ENCODE results near the gene ESRP2. TPM values are rescaled to one million over a fixed set of nuclear protein-coding genes. Genes with fewer than 3 reads are reported as not detected.

The ESRP2 gene
- total RNA-seq, 1 experiment from 2014 or later: 0.19 TPM

DNA sequence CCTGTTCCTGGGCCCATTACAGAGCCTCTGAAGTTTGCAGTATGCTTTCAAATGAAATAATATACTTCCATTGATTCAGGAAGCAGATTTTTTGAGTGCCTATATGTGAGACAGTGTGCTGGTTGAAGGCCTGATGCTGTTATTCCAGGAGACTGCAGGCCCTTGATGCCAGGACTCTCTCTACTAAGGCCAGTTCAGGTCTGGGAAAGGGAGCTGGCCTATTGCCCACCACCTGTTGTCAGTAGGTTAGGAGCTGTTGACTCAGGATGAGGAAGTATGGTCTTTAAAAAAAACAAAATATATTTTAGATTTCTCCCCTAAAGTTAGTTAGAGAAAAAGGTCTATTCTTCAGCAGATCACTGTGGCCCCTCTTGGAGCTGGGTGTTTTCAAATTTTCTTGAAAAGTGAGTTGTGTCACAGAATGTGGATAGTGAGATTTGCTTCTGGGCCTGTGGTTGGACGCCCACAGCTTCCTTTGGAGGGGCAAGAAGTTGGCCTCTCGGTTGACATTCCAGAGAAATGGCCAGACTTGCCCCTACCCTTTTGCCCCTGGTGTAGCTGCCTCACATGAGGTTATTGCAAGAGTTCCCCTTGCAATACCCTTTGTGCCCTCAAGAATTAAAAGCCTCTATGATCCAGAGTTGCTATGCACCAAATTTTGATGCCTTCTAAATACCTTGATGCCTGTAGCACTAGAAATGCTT is 7.9 kb downstream of the ESRP2 start:
- Histone ChIP-seq H3K27me3 (replicated peaks; ENCODE audit: insufficient read depth, low read depth, low read length, poor library complexity) (no peaks in the 10 kb centered on the region), H3K36me3 (ENCODE audit: insufficient read depth, low read length, poor library complexity, severe bottlenecking) (no peaks in the 10 kb centered on the region), H3K4me3 (ENCODE audit: low read depth, low read length, poor library complexity, severe bottlenecking) (no peak overlapping the region), H3K4me1 (ENCODE audit: insufficient read depth, low read length, poor library complexity, severe bottlenecking) (no peaks in the 10 kb centered on the region), H3K27ac (ENCODE audit: low read depth, low read length, poor library complexity, severe bottlenecking) (no peak overlapping the region), H3K9me3 (ENCODE audit: low read depth, low read length, poor library complexity, severe bottlenecking) (no peaks in the 10 kb centered on the region)
- TF ChIP-seq CTCF (conservative IDR thresholded peaks at IDR 0.05; ENCODE audit: low read depth, low read length): no peak
- TF ChIP-seq EZH2 (IDR thresholded peaks at IDR 0.05; ENCODE audit: borderline replicate concordance, low read depth, low read length, poor library complexity, severe bottlenecking): no peak
- ChIA-PET CTCF (interaction anchor here (0.6 to 1.1 kb wide), 2 partner anchors 58 to 134 kb away, joined by 3 to 4 read pairs; no protein-coding TSS in a partner anchor), POLR2A (ENCODE audit: low non-redundant PET) (no interaction called here)
- no TSS peak for BruUV-seq (replicated peaks)
- no peak for DNase-seq (ENCODE audit: low spot score)
- intact Hi-C loops (cut with micrococcal nuclease; ENCODE audit: unreplicated experiment): loop anchor here (5.0 kb wide), 1 partner anchor 136 kb away; no protein-coding TSS in a partner anchor

- H3K4me3 ChIP-seq (ENCODE audit: low read depth, low read length, poor library complexity, severe bottlenecking): no peak overlapping the region
- no peaks in the 10 kb centered on the region for H3K36me3 ChIP-seq (ENCODE audit: insufficient read depth, low read length, poor library complexity, severe bottlenecking)
- H3K4me1 ChIP-seq (ENCODE audit: insufficient read depth, low read length, poor library complexity, severe bottlenecking): no peaks in the 10 kb centered on the region
- H3K27me3 ChIP-seq (replicated peaks; ENCODE audit: insufficient read depth, low read depth, low read length, poor library complexity): no peaks in the 10 kb centered on the region
- intact Hi-C loops (cut with micrococcal nuclease; ENCODE audit: unreplicated experiment): loop anchor here (5.0 kb wide), 1 partner anchor 135 kb away; no protein-coding TSS in a partner anchor
- POLR2A ChIA-PET (ENCODE audit: low non-redundant PET): no interaction called here
- DNase-seq (ENCODE audit: low spot score): no peak
- no TSS peak for BruUV-seq (replicated peaks)
- TF ChIP-seq CTCF (conservative IDR thresholded peaks at IDR 0.05; ENCODE audit: low read depth, low read length) (no peak), EZH2 (IDR thresholded peaks at IDR 0.05; ENCODE audit: borderline replicate concordance, low read depth, low read length, poor library complexity, severe bottlenecking) (no peak)
- H3K9me3 ChIP-seq (ENCODE audit: low read depth, low read length, poor library complexity, severe bottlenecking): no peaks in the 10 kb centered on the region
- CTCF ChIA-PET: interaction anchor here (0.6 kb wide), 2 partner anchors 59 to 411 kb away, joined by 3 to 4 read pairs; no protein-coding TSS in a partner anchor
- no peak overlapping the region for H3K27ac ChIP-seq (ENCODE audit: low read depth, low read length, poor library complexity, severe bottlenecking)
Observed at GRCh38 chr16:68227183-68227793, 8.6 kb downstream of the ESRP2 start.

- no peak for TF ChIP-seq CTCF (conservative IDR thresholded peaks at IDR 0.05; ENCODE audit: low read depth, low read length)
- no peak for TF ChIP-seq EZH2 (IDR thresholded peaks at IDR 0.05; ENCODE audit: borderline replicate concordance, low read depth, low read length, poor library complexity, severe bottlenecking)
- no peaks in the 10 kb centered on the region for H3K36me3 ChIP-seq (ENCODE audit: insufficient read depth, low read length, poor library complexity, severe bottlenecking)
- no peaks in the 10 kb centered on the region for H3K9me3 ChIP-seq (ENCODE audit: low read depth, low read length, poor library complexity, severe bottlenecking)
- CTCF ChIA-PET: no interaction called here
- H3K4me1 ChIP-seq (ENCODE audit: insufficient read depth, low read length, poor library complexity, severe bottlenecking): no peaks in the 10 kb centered on the region
- DNase-seq (ENCODE audit: low spot score): no peak
- intact Hi-C loops (cut with micrococcal nuclease; ENCODE audit: unreplicated experiment): loop anchor here (5.0 kb wide), 1 partner anchor 134 kb away; no protein-coding TSS in a partner anchor
- POLR2A ChIA-PET (ENCODE audit: low non-redundant PET): no interaction called here
- no peak overlapping the region for H3K4me3 ChIP-seq (ENCODE audit: low read depth, low read length, poor library complexity, severe bottlenecking)
- no peaks in the 10 kb centered on the region for H3K27me3 ChIP-seq (replicated peaks; ENCODE audit: insufficient read depth, low read depth, low read length, poor library complexity)
- no peak overlapping the region for H3K27ac ChIP-seq (ENCODE audit: low read depth, low read length, poor library complexity, severe bottlenecking)
- BruUV-seq (replicated peaks): no TSS peak
Observed at GRCh38 chr16:68226116-68226515, 9.8 kb downstream of the ESRP2 start.

Measured in A673 (cell line).